ENCODE results near the gene ASCL2.
"Not testable (repeated sequence)": the region's sequence is repeated elsewhere in the genome, so short reads cannot be mapped to it uniquely, and the experiment has no call there.

The ASCL2 gene

DNA sequence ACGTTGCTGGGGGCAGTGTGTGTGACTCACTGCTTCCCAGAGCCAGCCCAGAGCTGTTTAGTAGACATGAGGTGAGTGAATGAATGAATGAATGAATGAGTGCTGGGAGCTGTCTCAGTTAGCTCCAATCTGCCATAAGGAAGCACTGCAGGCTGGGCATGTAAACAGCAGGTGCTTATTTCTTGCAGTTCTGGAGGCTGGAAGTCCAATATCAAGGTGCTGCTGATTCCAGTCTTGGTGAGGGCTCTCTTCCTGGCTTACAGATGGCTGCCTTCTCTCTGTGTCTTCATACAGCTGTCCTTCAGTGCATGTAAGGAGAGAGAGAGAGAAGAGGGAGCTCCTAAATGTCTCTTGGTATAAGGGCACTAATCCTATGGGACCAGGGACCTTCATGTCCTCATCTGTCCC is 27.2 kb upstream of the ASCL2 start:
- no peak for DNase-seq (ENCODE audit: low read depth)

DNA sequence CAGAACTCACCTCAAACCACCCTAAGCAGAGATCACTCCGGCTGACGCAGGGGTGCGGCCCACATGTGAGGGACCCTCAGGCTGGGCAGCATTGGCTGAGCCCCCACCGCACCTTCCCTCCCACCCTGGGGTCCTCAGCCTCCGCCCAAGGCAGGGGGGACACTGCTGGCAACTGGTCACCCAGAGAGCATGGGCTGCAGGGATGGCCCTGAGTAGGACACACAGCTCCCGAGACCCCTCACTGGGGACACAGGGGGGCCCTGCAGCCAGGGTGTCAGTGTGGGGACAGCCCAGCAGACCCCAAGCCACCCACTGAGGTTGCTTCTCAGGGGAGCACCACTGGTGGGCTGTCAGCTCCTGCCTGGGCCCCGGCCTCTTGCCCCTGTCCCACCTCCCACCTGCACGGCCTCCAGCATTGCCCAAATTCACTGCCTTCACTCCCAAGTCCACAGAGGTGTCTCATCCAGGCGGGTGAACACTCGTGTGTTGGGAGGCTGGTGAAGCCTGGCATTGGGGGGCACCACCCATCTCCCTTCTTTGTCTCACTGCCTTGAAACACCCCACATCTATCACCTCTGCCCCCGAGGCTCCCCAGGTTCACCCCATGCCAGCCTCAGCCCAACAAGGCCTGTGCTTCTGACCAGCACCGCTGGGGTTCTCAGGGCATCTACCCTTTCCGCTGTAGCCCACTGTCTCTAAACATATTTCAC is 26.7 kb upstream of the ASCL2 start:
- DNase-seq (ENCODE audit: low read depth) = no peak

DNA sequence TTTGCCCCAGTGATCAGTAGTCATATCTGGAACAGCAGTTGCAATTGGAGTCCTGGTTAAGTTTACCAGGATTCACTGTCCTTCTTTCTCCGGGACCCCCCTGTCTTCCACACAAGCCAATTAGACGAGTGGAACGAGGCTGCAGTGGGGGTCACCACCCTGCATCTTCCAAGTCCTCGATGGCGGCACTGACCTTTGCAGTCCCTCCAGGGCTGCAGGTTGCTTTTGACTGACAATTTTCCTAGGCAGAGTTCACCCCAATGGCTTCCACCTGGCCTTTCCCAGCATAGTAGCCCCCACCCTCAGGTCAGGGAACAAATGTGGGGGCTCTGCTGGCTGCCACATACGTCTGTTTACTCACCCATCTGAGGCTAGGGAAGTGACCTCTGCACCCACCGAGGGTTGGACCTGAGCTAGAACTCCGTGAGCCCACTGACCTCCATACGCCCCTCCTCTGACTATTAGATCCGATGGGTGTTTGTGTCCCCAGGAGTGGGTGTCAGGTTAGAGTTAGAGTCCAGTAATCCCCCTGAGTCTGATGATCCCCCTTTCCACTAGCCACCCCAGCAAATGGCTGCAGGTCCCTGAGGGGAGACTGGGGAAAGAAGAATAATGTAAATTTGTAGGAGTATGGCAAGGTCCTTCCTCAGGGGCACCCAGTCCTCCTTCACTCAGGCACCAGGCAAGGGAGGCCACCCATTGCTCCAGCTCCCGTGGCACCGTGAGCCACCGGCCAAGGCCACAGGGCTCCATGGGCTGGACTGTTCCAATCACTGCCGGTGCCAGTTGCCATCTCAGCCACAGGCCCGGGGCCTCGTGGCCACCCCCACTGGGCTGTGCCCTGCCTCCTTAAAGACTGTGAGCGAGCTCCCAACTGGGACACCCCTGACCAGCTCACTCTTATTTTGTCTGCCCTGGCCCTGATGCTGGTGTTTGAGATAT is 25.9 kb upstream of the ASCL2 start:
- no peak for DNase-seq (ENCODE audit: low read depth)

DNA sequence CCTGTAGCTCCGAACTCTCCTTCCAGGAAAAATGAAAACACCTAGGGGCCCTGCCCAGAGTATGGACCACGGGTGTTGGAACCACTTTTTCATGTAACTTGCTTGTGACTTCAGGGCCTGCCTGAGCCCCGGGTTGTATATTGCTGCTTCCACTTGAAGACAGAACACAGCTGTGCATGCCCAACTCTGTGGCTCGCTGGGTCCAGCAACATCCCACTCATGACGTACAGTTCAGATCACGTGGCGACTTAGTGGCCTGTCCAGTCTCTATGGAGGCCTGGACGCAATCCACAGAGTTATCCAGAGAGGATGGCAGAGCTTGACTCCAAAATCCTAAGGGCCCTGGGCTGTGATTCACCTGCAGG is 24.5 kb upstream of the ASCL2 start:
- no peak for DNase-seq (ENCODE audit: low read depth)

DNA sequence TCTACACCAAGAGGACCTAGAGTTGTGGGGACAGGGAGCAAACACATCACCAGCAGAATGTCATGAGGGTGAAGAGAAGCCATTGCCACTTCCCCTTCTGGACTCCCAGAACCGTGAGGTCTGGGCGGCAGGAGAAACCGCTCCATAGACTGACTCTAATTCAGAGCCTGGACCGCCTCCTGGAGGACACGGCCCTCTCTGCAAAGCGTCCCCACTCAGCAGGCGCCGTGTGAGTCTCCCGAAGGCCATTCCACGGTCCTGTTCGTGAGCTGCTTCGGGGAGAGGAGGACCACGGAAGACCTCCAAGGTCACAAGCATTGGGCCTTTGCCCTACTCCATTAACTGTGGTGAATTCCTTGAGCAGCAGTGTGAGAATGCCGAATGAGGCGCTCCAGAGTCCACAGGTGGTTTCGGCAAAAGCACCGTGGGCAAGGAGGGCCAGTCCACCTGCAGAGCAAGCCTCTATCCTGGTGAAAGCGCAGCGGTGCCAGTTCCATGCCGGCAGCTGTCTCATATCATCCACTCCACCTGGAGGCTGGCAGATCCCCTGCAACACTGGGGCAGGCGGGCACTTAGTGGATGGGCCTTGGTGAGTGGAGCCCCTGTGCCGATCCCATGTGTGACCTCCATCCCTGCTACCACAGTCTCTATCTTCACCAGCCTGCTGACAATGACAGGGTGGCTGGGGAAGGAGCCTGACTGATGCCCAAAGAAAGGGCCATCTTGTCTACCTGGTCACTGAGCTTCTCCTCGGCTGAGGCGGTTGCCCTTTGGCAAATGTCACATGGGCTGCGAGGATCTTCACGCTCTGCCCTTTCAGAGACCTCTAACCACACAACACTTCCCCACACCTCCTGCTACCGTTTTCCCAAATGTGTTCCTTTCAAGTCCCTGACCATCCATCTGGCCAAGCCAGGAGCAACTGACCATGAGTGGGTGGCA is 23.9 kb upstream of the ASCL2 start:
- no peak for DNase-seq (ENCODE audit: low read depth)

DNA sequence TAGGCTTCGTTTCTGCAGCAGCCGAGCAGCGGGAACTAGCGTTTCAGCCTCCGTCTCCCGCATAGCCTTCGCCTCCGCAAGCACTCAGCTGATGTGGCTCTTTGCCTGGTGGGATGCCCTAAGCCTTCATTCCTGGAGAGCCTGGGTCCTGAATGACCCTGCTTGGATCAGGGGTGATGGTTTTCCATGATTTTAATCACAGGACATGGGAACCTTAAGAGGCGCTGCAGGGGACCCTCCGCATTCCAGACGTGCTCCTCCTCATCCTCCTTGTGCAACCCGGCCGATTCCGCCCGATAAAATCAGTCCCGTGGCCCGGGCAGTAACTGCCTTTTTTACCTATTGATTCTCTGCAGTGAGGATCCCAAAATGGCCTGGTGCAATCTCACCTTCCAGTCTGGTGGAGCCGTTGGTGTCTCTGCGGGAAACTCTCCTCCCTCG is 23.2 kb upstream of the ASCL2 start:
- DNase-seq (ENCODE audit: low read depth) = no peak

DNA sequence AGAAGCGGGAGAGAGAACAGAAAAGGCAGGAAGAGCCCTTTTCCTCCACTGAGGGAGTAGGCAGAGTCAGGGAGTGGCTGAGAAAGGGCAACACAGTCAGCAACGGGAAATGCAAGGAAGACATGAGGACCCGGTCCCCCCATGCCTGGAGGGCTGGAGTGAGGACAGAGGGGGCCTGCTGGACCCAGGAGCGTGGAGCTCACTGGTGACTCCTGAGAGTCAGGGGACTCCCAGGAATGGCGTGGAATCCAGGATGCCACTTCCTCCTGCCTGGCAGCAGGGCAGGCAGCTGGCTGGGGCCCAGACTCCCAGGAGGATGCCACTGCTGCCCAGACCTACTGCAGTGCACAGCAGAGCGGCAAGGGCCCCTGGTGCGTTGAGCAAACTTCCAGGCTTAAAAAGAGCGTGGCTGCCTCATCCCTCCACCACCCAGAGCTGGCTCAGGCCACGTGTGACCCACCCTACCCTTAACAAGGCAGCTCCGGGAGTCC is 20.0 kb upstream of the ASCL2 start:
- no peak for DNase-seq (ENCODE audit: low read depth)

DNA sequence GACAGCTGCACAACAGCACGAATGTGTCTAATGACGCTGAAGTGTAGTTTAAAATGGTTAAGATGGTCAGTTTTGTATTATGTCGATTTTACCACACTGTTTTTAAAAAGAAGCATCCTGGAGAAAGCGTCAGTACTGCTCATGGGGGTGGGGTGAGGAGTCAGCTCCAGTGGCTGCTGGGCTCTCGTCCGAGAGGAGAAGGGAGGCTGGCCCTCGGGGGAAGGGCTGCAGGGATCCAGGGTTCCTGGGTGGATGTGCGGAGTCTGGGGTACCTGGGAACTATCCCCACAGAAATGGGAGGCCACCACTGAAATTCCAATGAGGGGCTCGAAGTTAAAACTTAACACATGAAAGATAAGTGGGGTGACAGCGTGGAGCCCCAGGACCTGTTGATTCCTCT is 19.5 kb upstream of the ASCL2 start:
- no peak for DNase-seq (ENCODE audit: low read depth)

DNA sequence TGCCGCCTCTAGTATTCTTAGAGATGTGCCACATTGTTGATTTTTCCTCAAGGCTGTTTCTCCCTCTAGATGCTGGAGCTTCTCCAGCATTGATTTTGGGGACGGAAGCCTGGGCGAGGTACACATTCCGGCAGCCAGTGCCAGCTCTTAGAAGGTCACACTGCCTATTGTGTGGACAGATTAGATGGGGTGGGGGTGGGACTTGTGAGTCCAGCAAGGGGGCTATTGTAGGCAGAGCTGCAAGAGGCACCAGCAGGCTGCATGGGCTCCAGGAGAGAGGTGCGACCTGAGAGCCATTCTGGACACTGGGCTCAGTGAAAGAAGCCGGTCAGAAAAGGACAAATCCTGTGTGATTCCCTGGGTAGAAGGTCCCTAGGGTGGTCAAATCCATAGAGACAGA is 19.0 kb upstream of the ASCL2 start:
- no peak for DNase-seq (ENCODE audit: low read depth)

DNA sequence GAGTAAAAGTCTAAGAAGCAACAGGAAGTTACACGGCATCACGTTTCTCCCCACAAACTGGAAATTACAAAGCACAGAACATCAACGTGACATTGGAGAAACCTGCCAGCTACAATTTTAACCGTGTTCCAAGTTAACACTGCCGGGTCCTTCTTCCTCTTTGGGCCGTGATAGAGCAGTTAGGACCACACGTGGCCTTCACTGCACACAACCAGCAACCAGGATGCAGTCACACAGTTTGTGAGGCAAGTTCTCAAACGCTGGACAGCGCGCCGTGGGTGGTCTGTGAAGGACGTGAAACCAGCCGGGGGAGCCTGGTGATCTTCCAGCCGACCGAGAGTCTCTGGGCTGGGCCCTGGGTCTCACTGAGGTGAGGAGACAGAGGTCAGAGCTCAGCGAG is 16.7 kb upstream of the ASCL2 start:
- DNase-seq (ENCODE audit: low read depth) = no peak

DNA sequence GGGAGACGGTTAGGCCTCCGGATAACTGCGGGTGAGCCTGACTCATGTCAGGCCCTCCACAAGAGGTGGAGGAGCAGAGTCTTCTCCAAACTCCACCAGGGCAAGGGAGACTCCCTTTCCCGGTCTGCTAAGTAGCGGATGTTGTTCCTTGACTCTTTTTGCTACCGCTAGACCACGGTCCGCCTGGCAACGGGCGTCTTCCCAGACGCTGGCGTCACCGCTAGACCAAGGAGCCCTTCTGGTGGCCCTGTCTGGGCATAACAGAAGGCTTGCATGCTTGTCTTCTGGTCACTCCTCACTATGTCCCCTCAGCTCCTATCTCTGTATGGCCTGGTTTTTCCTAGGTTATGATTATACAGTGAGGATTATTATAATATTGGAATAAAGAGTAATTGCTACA is 16.0 kb upstream of the ASCL2 start:
- not testable (repeated sequence) for DNase-seq (ENCODE audit: low read depth)

DNA sequence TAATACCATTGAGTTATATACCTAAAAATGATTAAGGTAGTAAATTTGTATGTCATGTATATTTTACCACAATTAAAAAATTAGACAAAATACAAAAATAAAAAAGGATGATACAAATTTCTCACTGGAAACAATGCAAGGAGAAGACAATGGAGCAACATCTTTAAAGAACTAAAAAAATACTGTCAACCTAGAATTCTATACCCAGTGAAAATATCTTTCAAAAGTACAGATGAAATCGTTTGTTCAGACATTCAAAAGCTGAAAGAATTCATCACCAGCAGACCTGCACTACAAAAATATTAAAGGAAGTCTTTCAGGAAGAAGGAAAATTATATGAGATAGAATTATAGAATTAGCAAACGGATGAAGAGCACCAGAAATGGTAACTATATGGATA is 9.8 kb upstream of the ASCL2 start:
- DNase-seq (ENCODE audit: low read depth) = no peak

DNA sequence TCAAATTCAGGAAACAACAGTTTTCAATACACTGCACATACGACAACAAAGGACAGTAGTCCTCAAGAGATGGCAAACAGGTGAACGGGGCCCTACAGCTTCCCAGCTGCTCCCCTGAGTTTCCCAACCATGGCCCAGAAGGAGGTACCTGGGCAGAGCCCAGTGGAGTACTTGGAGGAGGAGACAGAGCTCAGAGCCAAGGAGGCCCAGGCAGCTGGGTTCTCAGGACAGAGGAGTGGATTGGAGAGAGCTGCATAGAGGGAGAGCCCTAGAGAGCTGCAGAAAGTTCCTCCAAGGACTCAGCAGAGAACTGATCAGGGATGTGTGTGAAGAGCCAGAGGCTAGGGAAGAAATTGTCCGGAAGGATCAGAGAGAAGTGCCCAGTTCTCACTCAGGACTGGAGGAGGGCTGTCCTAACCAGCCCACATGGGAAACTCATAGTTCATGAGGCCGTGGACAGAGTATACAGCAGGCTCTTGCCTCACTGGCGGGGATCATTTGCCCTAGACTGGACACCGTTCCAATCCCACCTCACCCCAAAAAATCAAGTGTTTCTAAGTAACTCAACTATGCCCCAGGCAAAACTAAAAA is 7.6 kb upstream of the ASCL2 start:
- no peak for DNase-seq (ENCODE audit: low read depth)

DNA sequence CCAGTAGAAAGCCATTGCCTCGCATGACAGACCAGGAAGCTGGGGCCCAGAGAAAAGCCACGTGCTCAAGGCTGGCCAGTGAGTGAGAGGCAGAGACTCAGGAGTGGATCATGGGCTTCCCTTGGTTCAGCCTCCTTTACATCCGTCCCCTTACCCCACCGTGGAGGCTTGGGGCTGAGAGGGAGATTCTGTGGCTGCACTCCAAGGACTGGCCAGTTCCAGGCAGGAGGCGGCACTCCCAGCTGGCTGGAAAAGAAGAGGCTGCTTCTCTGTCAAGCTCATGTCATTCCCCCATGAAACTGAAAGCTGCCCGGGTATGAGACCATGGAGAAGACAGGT is 6.6 kb upstream of the ASCL2 start:
- DNase-seq (ENCODE audit: low read depth) = no peak

DNA sequence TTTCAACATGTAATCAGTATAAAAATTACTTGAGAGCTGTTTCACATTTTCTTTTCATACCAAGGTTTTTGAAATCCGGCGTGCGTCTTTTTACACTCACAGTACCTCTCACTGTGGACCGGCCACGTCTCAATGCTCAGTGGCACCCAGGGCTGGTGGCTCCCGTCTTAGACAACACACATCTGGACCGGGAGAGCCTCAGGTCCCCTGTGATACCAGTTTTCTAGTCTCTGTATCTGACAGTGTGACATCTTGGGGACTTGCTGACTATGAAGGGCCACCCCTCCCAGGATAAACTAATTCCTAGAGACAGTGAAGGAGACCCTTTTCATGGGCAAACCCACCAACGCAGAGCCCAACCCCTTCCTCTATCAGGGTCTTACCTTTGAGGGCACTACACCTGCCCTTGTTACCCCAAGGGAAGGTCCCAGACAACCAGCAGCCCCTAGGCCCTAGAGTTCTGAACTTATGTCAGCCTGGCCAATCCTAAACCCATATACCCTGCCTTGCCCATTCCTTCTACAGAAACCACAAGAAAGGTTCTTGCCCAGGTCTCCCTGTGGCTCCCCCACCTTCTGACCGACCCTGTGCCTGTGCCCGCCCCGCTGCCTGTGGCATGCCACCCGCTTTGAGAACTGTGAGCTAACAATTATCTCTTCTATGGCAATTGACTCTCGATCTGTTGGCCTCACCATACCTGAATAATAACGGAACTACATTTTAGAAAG is 6.1 kb upstream of the ASCL2 start:
- no peak for DNase-seq (ENCODE audit: low read depth)

DNA sequence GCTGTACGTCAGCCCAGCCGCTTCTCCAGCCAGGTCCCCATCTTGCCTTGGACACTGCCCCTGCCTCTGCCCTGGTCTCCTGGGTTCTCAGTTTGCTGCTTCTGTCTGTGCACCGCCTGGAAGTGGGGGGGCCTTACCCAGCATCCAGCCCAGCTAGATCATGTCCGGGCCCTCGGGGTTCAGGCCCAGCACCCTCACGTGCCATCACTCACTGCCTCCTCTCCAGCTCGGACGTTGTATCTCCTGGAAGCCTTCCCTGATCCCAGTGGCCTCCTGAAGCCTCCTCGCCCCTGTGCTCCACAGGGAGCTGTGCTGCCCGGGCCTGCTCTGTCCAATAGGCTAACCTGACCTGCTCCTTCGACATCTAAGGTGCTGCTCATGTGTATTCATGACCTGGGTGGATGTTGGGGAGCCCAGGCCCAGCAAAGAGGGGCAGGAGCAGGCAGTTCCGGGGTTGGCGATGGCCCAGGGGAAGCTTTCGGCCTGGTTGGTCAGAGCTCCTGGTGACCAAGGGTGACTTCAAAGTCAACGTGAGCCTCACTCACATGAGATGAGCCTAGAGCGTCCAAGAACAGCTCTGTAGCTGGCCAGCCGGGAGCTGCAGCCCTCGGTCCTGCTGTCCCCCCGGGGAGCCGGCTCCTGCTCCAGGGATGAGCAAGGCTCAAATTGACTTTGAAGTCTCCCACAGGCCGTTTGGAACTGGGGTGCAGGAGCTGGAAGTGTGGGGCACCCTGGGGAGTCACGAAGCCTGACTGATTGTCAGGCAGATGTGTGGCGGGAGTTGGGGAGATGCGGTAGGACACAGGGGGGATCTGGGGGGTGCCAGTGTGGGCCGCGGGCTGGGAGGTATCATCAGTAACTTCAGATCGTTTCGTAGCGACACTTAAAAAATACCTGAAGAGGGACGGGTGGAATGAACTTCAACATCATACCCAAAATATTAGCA is 5.2 kb upstream of the ASCL2 start:
- no peak for DNase-seq (ENCODE audit: low read depth)

DNA sequence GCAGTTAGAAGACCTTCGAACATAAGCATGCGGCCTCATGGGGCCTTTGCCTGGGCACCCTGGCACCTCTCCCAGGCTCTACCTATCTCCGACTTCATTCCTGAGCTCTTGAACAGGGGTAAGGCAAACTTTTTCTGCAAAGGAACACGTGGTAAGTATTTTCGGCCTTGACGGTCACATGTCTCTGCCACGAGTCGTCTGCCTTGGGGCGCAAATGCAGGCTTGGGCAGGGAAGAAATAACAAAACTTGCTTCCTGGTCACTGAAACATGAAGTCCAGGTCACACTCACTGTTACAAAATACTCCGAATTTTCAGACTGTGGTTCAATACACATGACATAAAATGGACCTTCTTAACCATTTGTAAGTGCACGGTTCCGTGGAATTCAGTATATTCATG is 3.4 kb upstream of the ASCL2 start:
- no peak for DNase-seq (ENCODE audit: low read depth)

DNA sequence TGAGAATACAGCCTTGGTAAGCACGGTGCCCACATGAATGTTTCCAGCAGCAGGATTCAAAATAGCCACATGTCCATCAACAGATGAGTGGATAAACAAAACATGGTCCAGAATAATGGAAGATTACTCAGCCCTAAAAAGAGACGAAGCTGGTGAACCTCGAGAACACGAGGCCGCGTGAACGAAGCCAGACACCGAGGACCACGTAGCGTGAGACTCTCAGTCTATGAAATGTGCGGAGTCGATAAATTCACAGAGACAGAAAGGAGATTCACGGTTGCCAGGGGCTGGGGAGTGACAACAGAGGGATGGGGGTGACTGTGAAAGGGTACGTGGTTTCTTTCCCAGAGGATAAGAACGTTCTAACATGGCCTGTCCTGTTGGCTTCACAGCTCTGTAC is 2.9 kb upstream of the ASCL2 start:
- no peak for DNase-seq (ENCODE audit: low read depth)

DNA sequence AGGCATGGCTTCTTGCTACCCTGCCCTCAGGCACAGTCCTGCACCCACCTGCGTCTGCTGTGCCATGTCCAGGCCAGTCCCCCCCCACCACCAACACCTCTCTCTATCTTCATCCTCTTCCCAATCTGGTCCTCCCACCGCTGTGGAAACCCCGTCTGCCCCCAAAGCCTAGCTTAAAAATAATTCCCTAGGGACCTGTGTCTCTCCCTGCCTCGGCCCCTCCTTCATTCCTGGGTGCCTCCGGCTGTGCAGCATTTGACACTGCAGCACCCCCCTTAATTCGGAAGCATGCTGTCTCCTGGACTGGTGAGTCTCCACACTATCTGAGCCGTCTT is 2.5 kb upstream of the ASCL2 start:
- DNase-seq (ENCODE audit: low read depth) = no peak

DNA sequence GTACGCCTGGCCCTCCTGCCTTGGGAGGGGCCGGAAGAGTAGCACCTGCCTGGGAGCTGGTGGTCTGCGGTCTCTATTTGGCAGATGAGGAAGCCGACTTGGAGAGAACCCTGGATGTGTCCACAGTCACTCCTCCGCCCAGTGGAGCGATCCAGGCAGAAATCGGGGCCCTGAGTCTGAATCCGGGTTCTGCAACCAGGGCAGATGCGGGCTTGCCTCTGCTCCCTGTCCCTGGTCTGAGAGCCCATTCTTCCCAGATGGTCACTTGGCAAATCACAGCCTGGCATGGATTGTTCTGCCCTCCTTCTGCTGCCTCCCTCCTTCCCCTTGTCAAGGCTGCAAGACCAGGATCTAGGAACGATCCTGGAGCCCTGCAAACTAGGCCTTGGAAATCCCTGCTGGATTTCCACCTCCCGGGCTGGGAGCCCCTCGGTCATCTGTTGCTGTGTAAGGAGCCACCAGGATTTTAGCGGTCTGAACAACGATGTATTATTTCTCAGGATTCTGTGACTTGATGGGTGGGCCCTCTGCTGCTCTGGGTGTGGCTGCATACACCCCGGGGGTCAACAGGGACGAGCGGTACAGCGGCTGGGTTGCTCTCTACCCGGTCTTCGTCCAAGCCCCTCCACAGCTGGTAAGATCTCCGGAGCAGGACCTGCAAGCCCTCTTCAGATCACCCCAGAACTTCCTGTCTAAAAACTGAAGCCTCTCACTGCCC is 2.0 kb upstream of the ASCL2 start:
- no peak for DNase-seq (ENCODE audit: low read depth)
